Measurements from ENCODE around the gene IL12RB1. TPM values are rescaled to one million over a fixed set of nuclear protein-coding genes. Genes with fewer than 3 reads are reported as not detected.

The IL12RB1 gene
- total and polyA plus RNA-seq, 2 of the 13 experiments (the other 11 are each of a cell fraction or from before 2014, with no cell fraction given), result 0.03 to 0.04 TPM

- TF ChIP-seq POLR2AphosphoS2 (IDR thresholded peaks at IDR 0.05; ENCODE audit: low read depth, low read length), result no peak
- peak; percentile 41; the same call in 1 of the 2 replicates for TF ChIP-seq SMC3 (IDR thresholded peaks at IDR 0.05; ENCODE audit: low read length)
- 0 out of 2 replicates have a peak, but pooled peaks have one; percentile 38 for TF ChIP-seq FOXK1 (CRISPR knock-in tag; IDR thresholded peaks at IDR 0.05; ENCODE audit: borderline replicate concordance, low read depth)
- TF ChIP-seq ZNF879 (CRISPR knock-in tag; IDR thresholded peaks at IDR 0.05), result no peak
- no peak for TF ChIP-seq ZIK1 (CRISPR knock-in tag; IDR thresholded peaks at IDR 0.05; ENCODE audit: borderline replicate concordance, low read depth)
- TF ChIP-seq CENPX (CRISPR knock-in tag; IDR thresholded peaks at IDR 0.05), result no peak
- no peak for TF ChIP-seq FOXA1 (IDR thresholded peaks at IDR 0.05)
- peak; percentile 57 for TF ChIP-seq FOXA1 (CRISPR knock-in tag; IDR thresholded peaks at IDR 0.05)
- TF ChIP-seq TAF1 (CRISPR knock-in tag; IDR thresholded peaks at IDR 0.05), result no peak
- TF ChIP-seq GTF3A (CRISPR knock-in tag; conservative IDR thresholded peaks at IDR 0.05), result no peak
- no peak for TF ChIP-seq ZMAT3 (CRISPR knock-in tag; conservative IDR thresholded peaks at IDR 0.05)
- TF ChIP-seq NR2F2 (IDR thresholded peaks at IDR 0.05; ENCODE audit: borderline replicate concordance, low read depth), result no peak
- no peak for TF ChIP-seq ASH2L (IDR thresholded peaks at IDR 0.05; ENCODE audit: insufficient read length, low read depth, low read length)
- TF ChIP-seq ZMYM3 (CRISPR knock-in tag; IDR thresholded peaks at IDR 0.05), result peak; percentile 95
- peak; percentile 90 for TF ChIP-seq TEAD3 (CRISPR knock-in tag; optimal IDR thresholded peaks at IDR 0.05; ENCODE audit: borderline replicate concordance)
- no peak for TF ChIP-seq MIER2 (CRISPR knock-in tag; IDR thresholded peaks at IDR 0.05)
- TF ChIP-seq HIVEP1 (CRISPR knock-in tag; IDR thresholded peaks at IDR 0.05), result no peak
- TF ChIP-seq STAG1 (CRISPR knock-in tag; IDR thresholded peaks at IDR 0.05), result peak; percentile 55
- peak; percentile 39; the same call in 1 of the 2 replicates for TF ChIP-seq CHD4 (IDR thresholded peaks at IDR 0.05; ENCODE audit: borderline replicate concordance, low read length)
- peak; percentile 58 for TF ChIP-seq CTCF (CRISPR knock-in tag; IDR thresholded peaks at IDR 0.05)
- no peak for TF ChIP-seq RAD21 (CRISPR knock-in tag; IDR thresholded peaks at IDR 0.05)
- TF ChIP-seq ZNF737 (CRISPR knock-in tag; IDR thresholded peaks at IDR 0.05; ENCODE audit: borderline replicate concordance), result no peak
- TF ChIP-seq CEBPB (IDR thresholded peaks at IDR 0.05; ENCODE audit: borderline replicate concordance, low read depth, low read length), result no peak
These were observed 23.3 kb downstream of the IL12RB1 start (continued) for GRCh38 chr19:18063463-18063862.
